ENCODE results near the gene DNM2.

DNA sequence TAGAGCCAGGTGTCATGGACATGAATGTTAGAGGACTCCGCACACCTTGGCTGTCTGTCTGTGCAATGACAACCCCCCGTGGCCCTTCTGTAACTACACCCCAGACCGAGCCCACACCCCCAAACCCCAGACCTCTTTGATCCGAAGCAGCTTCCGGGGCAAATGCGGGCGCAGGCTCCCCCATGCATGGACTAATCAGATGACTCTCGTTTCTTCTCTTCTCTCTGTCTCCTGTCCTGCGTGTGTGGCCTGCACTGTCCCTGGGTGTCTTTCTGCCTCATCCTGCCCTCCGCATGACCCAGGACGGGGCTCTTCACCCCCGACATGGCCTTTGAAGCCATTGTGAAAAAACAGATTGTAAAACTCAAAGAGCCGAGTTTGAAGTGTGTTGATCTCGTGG, 79.2 kb downstream of the DNM2 start:
- TF ChIP-seq YY1 (IDR thresholded peaks at IDR 0.05; ENCODE audit: insufficient read depth, insufficient read length), result no peak
- no peak for TF ChIP-seq ZNF274 (IDR thresholded peaks at IDR 0.05; ENCODE audit: low read depth, low read length)
